Transverse colon (tissue), 4 donors: Measurements from ENCODE around the gene LGALS12. TPM values are rescaled to one million over a fixed set of nuclear protein-coding genes. Genes with fewer than 3 reads are reported as not detected.

Experiments used
- DNase-seq: peaks from one replicate; pipeline ENCODE4 v3.0.0-alpha.2; 2019
- H3K27ac ChIP-seq, 4 donors: fragments of 200-600 bp; sonication (generic); 2 replicates each; pipeline ENCODE4 v1.5.1; 2016 to 2018; ENCODE audit warnings: inconsistent platforms in 4 of 4
- H3K27me3 ChIP-seq: fragments of 200-600 bp; sonication (generic); 2 replicates; pipeline ENCODE4 v1.5.1; 2017; ENCODE audit warnings: inconsistent platforms
- H3K36me3 ChIP-seq, 4 donors: fragments of 200-600 bp; sonication (generic); 2 replicates each; pipeline ENCODE4 v1.5.1; 2017 to 2019; ENCODE audit warnings: inconsistent platforms in 4 of 4
- H3K4me1 ChIP-seq, 4 donors: fragments of 200-600 bp; sonication (generic); 2 replicates each; pipeline ENCODE4 v1.5.1; 2017 to 2020; ENCODE audit warnings: inconsistent platforms in 4 of 4
- H3K4me3 ChIP-seq, 4 donors: fragments of 200-600 bp; sonication (generic); 1 replicate in 1 of 4; 2 replicates in 3 of 4; pipeline versions ENCODE4 v1.5.1 to v1.6.1; 2017 to 2019; ENCODE audit warnings: inconsistent platforms in 4 of 4
- H3K9me3 ChIP-seq, 2 donors: fragments of 200-600 bp; sonication (generic); 2 replicates each; pipeline ENCODE4 v1.5.1; 2017 to 2019; ENCODE audit warnings: inconsistent platforms in 2 of 2
- CTCF ChIP-seq, 5 experiments: fragments of 200-600 bp in 3 of 5; fragments of 450-650 bp in 2 of 5; sonication (generic) in 3 of 5; IDR thresholded peaks; 1 replicate in 2 of 5; 2 replicates in 3 of 5; pipeline ENCODE4 v1.5.1; 2016 to 2017; ENCODE audit warnings: antibody characterized with exemption in 5 of 5, inconsistent platforms in 3 of 5, mild to moderate bottlenecking in 2 of 5, moderate library complexity in 1 of 5
- EP300 ChIP-seq: sonication (generic); formaldehyde crosslinking; IDR thresholded peaks from one replicate; pipeline ENCODE4 v1.6.1; 2017; ENCODE audit warnings: antibody characterized with exemption, low read depth
- POLR2A ChIP-seq: fragments of 450-650 bp; IDR thresholded peaks from one replicate; pipeline ENCODE4 v1.6.1; 2016; ENCODE audit warnings: antibody characterized with exemption, mild to moderate bottlenecking, moderate library complexity
- POLR2AphosphoS5 ChIP-seq, 3 donors: sonication (generic); formaldehyde crosslinking; IDR thresholded peaks; one replicate each; pipeline ENCODE4 v1.6.1; 2016; ENCODE audit warnings: antibody characterized with exemption in 3 of 3
- WGBS, 2 donors: methylation state at CpG; one replicate each; pipeline ENCODE4 v1.1.5; 2018; ENCODE audit warnings: low coverage in 1 of 2; 5-methylcytosine and 5-hydroxymethylcytosine counted together
- in situ Hi-C, 4 donors: fragments of 200-750 bp; cut with MboI; loops; one replicate each; pipeline versions ENCODE4 v1.15.0 to v1.15.1; 2017; ENCODE audit warnings: low sequenced_read_pairs in 3 of 4, low pct_ligation_motif_present in 1 of 4, low pct_unique_long_range_greater_than_20kb in 1 of 4
- intact Hi-C: fragments of 100-400 bp; cut with DNase I; formaldehyde crosslinking; loops from one replicate; pipeline ENCODE4 v1.15.1; 2023; ENCODE audit warnings: low total_unique reads
- total RNA-seq, 4 donors: library from RNA; depleted of rRNA; stranded (reverse); fragments of >200 nt; gene quantifications; one replicate each; pipeline ENCODE4 v1.1.0, GENCODE V29; 2016

LGALS12 gene
- total RNA-seq: under 1 TPM in 1 of 4 donors, not detected in 3; 0.64 TPM

DNA sequence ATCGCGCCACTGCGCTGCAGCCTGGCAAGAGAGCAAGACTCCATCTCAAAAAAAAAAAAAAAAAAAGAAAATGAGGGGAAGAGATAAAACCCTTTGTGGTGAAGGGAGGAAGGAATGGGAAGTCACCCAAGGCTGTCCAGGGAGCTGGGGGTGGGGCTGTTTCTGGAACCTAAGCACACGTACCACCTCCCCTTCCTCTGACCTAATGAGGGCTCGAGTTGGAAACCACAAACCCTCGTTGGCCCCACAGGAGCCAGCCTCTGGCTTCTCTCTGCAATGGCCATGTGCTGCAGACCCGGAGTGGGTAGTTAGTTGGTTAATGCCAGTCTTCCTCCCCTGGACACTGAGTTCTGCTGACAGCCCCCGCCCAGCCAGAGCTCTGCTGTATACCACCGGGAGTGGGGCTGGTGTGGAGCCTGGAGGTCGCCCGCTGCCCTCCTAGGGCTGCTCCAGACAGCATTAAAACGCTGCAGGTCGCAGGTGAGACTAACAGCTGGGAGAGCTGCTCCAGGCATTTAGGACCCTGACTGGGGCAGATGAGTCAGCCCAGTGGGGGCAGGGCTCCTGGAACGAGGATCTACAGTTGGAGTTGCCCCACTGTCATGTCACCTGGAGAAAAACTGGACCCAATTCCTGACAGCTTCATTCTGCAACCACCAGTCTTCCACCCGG is at the start of gene LGALS12:
Gene LGALS12, plus strand, starts transcription at position 228 of the 672 bp plus-strand sequence. Its CDS starts 375 bp downstream, at position 603.
- intact Hi-C loops: no loop called here

DNA sequence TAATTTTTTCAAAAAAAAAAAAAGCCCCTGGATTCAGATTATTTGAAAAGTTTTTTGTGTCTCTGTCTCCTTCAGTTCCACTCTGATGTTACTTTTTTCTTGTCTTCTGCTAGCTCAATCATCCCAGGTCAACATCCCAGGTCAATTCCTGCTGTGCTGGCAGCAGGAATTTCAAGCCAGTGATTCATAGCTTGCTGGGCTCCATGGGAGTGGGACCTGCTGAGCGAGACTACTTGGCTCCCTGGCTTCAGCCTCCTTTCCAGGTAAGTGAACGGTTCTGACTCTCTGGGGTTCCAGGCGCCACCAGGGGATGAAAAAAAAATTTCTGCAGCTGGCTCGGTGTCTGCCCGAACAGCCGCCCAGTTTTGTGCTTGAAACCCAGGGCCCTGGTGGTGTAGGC is 46.3 kb upstream of the LGALS12 start:
- Histone ChIP-seq H3K36me3 (no peaks in the 10 kb centered on the region), H3K4me3 (no peak overlapping the region), H3K27me3 (peaks cover 4% of the 10 kb centered on the region), H3K27ac (no peak overlapping the region), H3K9me3 (no peaks in the 10 kb centered on the region), H3K4me1 (no peaks in the 10 kb centered on the region)
- TF ChIP-seq CTCF (IDR thresholded peaks at IDR 0.05): no peak
- no peak for TF ChIP-seq POLR2A
- TF ChIP-seq POLR2AphosphoS5 (IDR thresholded peaks at IDR 0.05): no peak
- no peak for TF ChIP-seq EP300
- in situ Hi-C loops: no loop called here
- 76% methylated on average over 6 of the region's 6 CpGs; no CpG with 5 or more reads in 1 of the 2 donors for WGBS, 2 donors
- no peak for DNase-seq
- intact Hi-C loops: no loop called here

More for the DNA sequence above, at the start of gene LGALS12:
- DNase-seq: no peak
- Histone ChIP-seq H3K4me3 (no peak within 1 kb of the TSS), H3K4me1 (no peaks in the 10 kb centered on the region), H3K27ac (no peak within 1 kb of the TSS), H3K27me3 (no peaks in the 10 kb centered on the region), H3K36me3 (no peaks in the 10 kb centered on the region), H3K9me3 (no peaks in the 10 kb centered on the region)
- in situ Hi-C loops: no loop called here
- no peak for TF ChIP-seq CTCF (IDR thresholded peaks at IDR 0.05)
- no peak for TF ChIP-seq POLR2AphosphoS5 (IDR thresholded peaks at IDR 0.05)
- no peak for TF ChIP-seq EP300
- no peak for TF ChIP-seq POLR2A
- 68 to 75% methylated on average over 6 to 15 of the region's 15 CpGs for WGBS, 2 donors

GRCh38 chr11:63462137-63462536 is 43.7 kb upstream of the LGALS12 start:
- H3K27ac ChIP-seq: no peak overlapping the region
- peaks cover 4% of the 10 kb centered on the region for H3K27me3 ChIP-seq
- H3K9me3 ChIP-seq: no peaks in the 10 kb centered on the region
- H3K36me3 ChIP-seq: no peaks in the 10 kb centered on the region
- no peaks in the 10 kb centered on the region for H3K4me1 ChIP-seq
- intact Hi-C loops (no loop called here), in situ Hi-C loops (loop anchor here in 1 of 4 donors (10.0 kb wide), 1 partner anchor 273 kb away; no protein-coding TSS in a partner anchor)
- TF ChIP-seq CTCF (IDR thresholded peaks at IDR 0.05) (no peak), POLR2A (no peak), POLR2AphosphoS5 (IDR thresholded peaks at IDR 0.05) (no peak), EP300 (no peak)
- no peak for DNase-seq
- H3K4me3 ChIP-seq: no peak overlapping the region

- intact Hi-C loops (no loop called here), in situ Hi-C loops (loop anchor here in 2 of 4 donors (10.0 kb wide), 2 partner anchors 164 to 264 kb away; no protein-coding TSS in a partner anchor)
- no peak for DNase-seq
- H3K27ac ChIP-seq: no peak overlapping the region
- no peaks in the 10 kb centered on the region for H3K36me3 ChIP-seq
- no peaks in the 10 kb centered on the region for H3K4me1 ChIP-seq
- H3K9me3 ChIP-seq: no peaks in the 10 kb centered on the region
- no peaks in the 10 kb centered on the region for H3K27me3 ChIP-seq
- no peak for TF ChIP-seq POLR2AphosphoS5 (IDR thresholded peaks at IDR 0.05)
- no peak for TF ChIP-seq POLR2A
- no peak overlapping the region for H3K4me3 ChIP-seq
- 61 to 68% methylated on average over 3 of the region's 3 CpGs for WGBS, 2 donors
These were observed 35.6 kb upstream of the LGALS12 start for GRCh38 chr11:63470311-63470710.
